DLD1 (cell line): ENCODE measurements around the gene HPSE2.
"Not testable (repeated sequence)": the region's sequence is repeated elsewhere in the genome, so short reads cannot be mapped to it uniquely, and the experiment has no call there.

Experiments used
- in situ Hi-C: cut with HindIII; loops from 2 replicates; pipeline ENCODE4 v1.10.0; 2017; ENCODE audit warnings: low sequenced_read_pairs

The HPSE2 gene

GRCh38 chr10:99235658-99236626 is at the start of gene HPSE2:
TSS of gene HPSE2 (minus strand) at chr10:99235852.
- in situ Hi-C loops: no loop called here

- in situ Hi-C loops: no loop called here
These were observed 44.8 kb upstream of the HPSE2 start for GRCh38 chr10:99280472-99280871.

- in situ Hi-C loops: no loop called here
These were observed 44.0 kb upstream of the HPSE2 start for GRCh38 chr10:99279626-99280111.

GRCh38 chr10:99276848-99277486 is 41.3 kb upstream of the HPSE2 start:
- in situ Hi-C loops: no loop called here

- in situ Hi-C loops: no loop called here
These were observed 30.7 kb upstream of the HPSE2 start for GRCh38 chr10:99266383-99266782.

GRCh38 chr10:99248824-99249223 is 13.2 kb upstream of the HPSE2 start:
- in situ Hi-C loops: no loop called here

GRCh38 chr10:99247893-99248292 is 12.2 kb upstream of the HPSE2 start:
- in situ Hi-C loops: not testable (repeated sequence)

GRCh38 chr10:99236627-99237309 is 1.1 kb upstream of the HPSE2 start:
- in situ Hi-C loops: no loop called here

GRCh38 chr10:99234791-99235657 is 628 bp downstream of the HPSE2 start:
- in situ Hi-C loops: no loop called here

- in situ Hi-C loops: no loop called here
These were observed 1.4 kb downstream of the HPSE2 start for GRCh38 chr10:99234041-99234790.

- in situ Hi-C loops: no loop called here
These were observed 2.0 kb downstream of the HPSE2 start for GRCh38 chr10:99233689-99234037.

GRCh38 chr10:99233000-99233688 is 2.5 kb downstream of the HPSE2 start:
- in situ Hi-C loops: no loop called here

- in situ Hi-C loops: no loop called here
These were observed 3.2 kb downstream of the HPSE2 start for GRCh38 chr10:99232360-99232999.

GRCh38 chr10:99224766-99225165 is 10.9 kb downstream of the HPSE2 start:
- in situ Hi-C loops: no loop called here

GRCh38 chr10:99207340-99207739 is 28.3 kb downstream of the HPSE2 start:
- in situ Hi-C loops: no loop called here

- in situ Hi-C loops: no loop called here
These were observed 32.3 kb downstream of the HPSE2 start for GRCh38 chr10:99203310-99203709.

GRCh38 chr10:99172950-99173349 is 62.7 kb downstream of the HPSE2 start:
- in situ Hi-C loops: no loop called here

- in situ Hi-C loops: no loop called here
These were observed 63.4 kb downstream of the HPSE2 start for GRCh38 chr10:99172128-99172738.
